ENCODE results near the gene CASKIN1.

Gene CASKIN1

GRCh38 chr16:2155977-2156848, 40.2 kb downstream of the CASKIN1 start:
- DNase-seq (ENCODE audit: low read depth in 2 of 2): no peak

DNA sequence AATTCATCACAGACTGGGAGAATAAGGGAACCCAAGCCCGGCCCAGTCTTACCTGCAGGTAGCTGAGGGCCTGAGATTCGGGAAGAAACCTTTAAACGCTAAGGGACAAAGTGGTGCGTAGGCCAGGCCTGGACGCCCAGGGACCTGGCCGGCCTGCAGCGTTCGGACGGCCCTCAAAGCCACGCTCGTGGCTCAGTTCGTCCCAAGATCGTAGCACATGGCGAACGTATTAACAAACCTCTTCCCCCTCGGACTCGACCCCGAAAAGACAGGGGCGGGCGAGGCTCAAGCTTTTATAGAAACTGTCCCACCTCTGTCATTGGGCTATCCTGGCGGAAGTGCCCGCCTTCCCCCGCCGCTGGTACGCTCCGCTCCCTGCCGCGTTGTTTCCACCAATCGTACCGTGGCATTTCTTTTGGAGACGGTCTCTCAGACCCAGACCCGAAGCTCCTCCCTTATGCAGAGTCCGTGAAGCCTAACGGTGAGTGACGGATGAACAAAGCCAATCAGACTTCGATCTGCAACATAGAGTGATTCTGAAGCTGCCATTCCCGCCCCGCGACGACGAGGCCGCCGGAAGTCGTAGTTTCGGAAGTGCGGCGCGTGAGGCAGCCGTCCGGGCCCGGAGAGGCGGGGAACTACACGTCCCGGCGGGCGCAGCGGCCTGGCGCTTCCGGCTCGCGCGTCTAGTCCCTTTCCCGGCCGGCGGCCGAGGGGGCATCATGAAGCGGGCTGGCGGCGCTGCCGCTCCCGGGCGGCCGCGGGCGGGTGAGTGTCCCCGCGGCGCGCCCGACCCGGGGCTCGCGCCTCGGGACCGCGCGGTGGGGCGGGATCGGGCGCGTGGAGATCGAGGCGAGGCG, 41.1 kb downstream of the CASKIN1 start, which contains the start of gene TRAF7:
Gene TRAF7 (plus strand): TSS at position 692 of the 860 bp plus-strand sequence. CDS start 8,139 bp downstream, outside the sequence.
- peak; percentile 91 to 95 for DNase-seq (ENCODE audit: low read depth in 2 of 2)

DNA sequence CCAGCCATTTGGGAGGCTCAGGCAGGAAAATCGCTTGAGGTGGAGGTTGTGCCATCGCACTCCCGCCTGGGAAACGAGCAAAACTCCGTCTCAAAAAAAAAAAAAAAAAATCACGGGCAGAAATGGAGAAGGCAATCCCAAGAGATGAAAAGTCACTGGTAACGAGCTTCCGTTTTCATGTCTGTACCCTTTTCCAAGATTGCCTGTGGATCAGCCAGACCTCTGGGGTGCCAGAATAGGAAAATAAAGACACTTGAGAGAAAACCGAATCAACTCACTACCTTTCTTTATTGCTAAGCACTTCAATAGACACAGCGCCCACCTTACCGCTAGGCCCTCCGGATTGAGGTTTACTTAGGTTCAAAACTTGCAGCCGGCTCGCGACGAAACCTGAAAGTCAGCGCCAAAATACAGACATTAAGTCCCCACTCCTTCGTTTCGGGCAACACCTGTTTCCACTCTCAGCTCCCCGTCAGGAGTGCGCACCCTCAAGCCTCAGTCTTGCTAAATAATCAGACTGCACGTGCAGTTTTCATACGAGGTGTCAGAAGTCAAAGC, 41.8 kb downstream of the CASKIN1 start:
- DNase-seq (ENCODE audit: low read depth in 2 of 2): peak; percentile 24 to 40

- DNase-seq (ENCODE audit: low read depth in 2 of 2): peak in 1 of 2 experiments; percentile 33
These were observed 43.5 kb downstream of the CASKIN1 start for GRCh38 chr16:2152695-2153506.

GRCh38 chr16:2151188-2152091, 45.0 kb downstream of the CASKIN1 start:
- peak in 1 of 2 experiments; percentile 37 for DNase-seq (ENCODE audit: low read depth in 2 of 2)

DNA sequence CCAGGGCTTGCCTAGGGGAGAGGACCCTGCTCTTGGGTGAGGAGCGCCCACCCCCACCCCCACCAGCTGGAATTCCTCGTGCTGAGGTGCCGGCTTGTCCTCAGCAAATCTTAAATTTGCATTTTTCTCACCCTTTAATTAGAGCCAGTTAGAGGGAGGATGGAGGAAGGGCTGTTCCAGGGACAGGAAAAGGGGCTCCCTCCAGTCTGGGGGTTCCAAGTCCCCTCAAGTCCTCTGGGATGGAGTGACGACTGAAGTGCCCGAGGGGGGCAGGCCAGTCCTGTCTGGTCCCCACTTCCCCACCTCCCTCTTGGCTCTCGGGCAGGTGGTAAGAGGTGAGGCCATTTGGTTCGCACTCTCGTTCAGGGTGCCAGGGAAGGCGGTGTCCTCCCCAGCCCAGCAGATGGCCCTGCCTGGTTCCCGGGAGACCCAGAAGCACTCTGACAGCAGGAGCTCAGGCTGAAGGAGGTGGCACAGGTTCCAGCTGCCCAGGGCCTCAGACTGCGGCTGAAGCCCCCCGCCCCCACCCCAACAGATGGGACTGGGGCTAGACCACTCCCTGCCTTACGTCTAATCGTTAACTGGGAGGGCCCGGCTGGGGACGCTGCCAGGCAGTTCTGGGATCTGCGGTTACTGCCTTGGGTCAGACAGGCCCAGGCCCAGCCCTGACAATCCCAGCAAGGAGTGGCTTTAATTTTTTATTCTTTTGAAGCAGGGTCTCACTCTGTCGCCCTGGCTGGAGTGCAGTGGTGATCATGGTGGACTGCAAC, 45.8 kb downstream of the CASKIN1 start:
- DNase-seq (ENCODE audit: low read depth in 2 of 2): peak in 1 of 2 experiments; percentile 53

GRCh38 chr16:2149630-2150417, 46.6 kb downstream of the CASKIN1 start:
- DNase-seq (ENCODE audit: low read depth in 2 of 2): peak in 1 of 2 experiments; percentile 51

GRCh38 chr16:2148714-2149629, 47.4 kb downstream of the CASKIN1 start:
- DNase-seq (ENCODE audit: low read depth in 2 of 2): peak in 1 of 2 experiments; percentile 31

DNA sequence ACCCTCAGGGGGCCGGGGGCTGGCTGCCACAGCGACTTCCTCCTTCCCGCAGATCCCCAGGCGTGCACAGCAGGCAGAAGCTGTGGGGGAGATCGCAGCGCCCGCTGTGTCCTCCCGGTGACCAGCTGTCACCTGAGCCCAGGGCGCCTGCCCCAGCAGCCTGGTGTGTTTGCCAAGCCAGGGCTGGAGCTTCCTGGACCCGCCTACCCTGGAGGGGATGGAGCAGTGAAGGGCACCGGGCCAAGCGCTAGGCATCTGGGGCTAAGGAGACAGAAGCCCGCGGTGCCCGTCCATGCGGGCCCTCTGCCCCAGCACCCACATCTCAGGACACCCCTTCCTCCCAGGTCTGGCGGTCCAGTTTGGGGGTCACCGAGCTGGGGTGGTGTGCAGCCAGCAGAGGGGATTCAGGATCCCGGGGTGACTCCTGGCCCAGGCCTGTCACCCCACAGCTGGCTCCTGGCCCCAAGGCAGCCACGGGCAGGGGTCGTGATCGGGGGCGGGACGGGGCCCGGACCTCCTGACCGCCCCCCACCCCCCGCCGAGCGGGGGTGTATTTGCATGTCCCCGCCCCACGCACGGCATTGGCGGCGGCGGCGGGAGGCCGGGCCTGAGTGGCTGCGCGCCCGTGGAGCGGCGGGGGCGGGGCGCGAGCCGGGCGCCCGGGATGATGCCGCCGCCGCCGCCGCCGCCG, 48.3 kb downstream of the CASKIN1 start, which contains the start of gene RAB26:
Gene RAB26 (plus strand): TSS at position 645 of the 691 bp plus-strand sequence. CDS start 159 bp downstream, outside the sequence.
- DNase-seq (ENCODE audit: low read depth in 2 of 2): peak in 1 of 2 experiments; percentile 27

DNA sequence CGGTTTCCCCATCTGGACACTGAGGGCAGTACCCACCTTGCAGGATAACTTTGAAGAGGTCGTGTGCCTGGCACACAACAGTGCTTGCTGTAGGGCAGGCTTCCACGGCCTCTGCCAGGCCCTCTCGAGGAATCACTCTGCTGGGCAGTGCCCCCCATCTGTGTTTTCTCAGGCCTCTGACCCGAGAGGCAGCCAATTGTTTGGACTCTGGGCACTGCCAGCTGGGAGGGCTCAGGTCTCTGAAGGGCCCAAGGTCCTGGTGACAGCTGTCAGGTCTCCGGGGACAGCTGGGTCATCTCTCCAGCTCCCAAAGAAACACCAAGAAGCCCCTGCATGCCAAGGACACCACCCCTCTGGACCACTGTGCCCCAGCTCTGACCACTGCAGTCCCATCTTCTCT, 49.0 kb downstream of the CASKIN1 start:
- no peak for DNase-seq (ENCODE audit: low read depth in 2 of 2)

- DNase-seq (ENCODE audit: low read depth in 2 of 2): no peak
These were observed 50.6 kb downstream of the CASKIN1 start for GRCh38 chr16:2145843-2146242.

GRCh38 chr16:2143878-2144485, 52.4 kb downstream of the CASKIN1 start:
- DNase-seq (ENCODE audit: low read depth in 2 of 2): no peak

GRCh38 chr16:2142942-2143877, 53.2 kb downstream of the CASKIN1 start:
- DNase-seq (ENCODE audit: low read depth in 2 of 2): no peak

DNA sequence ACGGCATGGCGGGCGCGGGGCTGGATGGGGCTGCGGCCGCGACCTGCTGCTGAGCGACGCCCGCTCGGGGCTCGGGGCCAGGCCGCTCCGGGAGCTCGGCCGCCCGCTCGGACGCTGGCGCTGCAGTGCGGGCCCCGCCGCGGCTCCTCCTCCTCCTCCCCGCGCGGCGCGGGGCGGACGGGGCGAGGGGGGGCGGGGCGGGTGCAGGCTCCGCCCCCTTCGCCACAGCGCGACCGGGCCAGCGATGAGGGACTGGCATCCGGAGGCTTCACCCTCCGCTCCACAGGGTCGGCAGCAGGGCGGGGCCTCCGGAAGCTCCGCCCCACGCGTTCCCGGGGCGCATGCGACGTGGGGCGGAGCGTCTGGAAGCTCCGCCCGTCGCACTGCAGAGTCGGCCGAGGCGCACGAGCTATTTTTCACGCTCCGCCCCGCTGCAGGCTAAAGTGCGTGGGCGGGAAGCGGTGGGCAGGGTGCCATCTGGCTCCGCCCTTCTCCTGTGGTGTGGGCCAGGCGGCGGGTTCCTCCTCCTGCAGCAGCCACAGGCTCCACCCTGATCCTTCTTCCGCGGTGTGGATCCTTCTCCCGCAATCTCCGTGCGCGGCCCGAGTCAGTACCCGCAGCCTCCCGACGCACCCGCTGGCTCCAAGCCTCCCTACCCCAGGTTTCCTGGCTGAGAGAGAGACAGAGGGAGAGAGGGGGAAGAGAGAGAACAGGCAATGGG, 60.5 kb downstream of the CASKIN1 start, which contains the start of gene PKD1:
Gene PKD1 (minus strand): TSS at position 129 of the 721 bp plus-strand sequence. CDS start 209 bp downstream, outside the sequence.
- DNase-seq (ENCODE audit: low read depth in 2 of 2): peak; percentile 97 to 98
